HG02763 (cell line): ENCODE results near the gene KRTAP12-2.

Experiments
- ATAC-seq: cut with Tn5 transposase; IDR thresholded peaks from one replicate; pipeline ENCODE4 v1.9.1; 2021; ENCODE audit warnings: mild to moderate bottlenecking, moderate library complexity; ENCODE audit not compliant: unreplicated experiment

KRTAP12-2 gene, protein sequence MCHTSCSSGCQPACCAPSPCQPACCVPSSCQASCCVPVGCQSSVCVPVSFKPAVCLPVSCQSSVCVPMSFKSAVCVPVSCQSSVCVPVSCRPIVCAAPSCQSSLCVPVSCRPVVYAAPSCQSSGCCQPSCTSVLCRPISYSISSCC

GRCh38 chr21:44666401-44667320 is at the start of gene KRTAP12-2:
TSS of gene KRTAP12-2 (minus strand) at chr21:44666927. CDS start at chr21:44666886, 41 bp downstream.
- no peak for ATAC-seq

GRCh38 chr21:44714905-44715304 is 48.2 kb upstream of the KRTAP12-2 start:
- ATAC-seq, result no peak

DNA sequence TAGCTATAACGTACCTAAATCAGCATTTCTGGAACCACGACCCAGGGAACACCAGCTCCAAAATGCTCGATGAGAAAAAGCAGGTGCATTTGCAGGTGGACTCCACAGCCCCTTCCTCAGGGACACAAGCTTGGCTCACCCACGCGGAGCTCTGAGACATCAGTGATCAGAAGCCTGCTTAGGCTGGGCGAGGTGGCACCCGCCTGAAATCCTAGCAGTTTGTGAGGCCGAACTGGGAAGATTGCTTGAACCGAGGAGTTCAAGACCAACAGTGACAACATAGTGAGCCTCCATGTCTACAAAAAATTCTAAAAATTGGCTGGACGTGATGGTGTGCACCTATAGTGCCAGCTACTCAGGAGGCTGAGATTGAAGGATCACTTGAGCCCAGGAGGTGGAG is 47.1 kb upstream of the KRTAP12-2 start:
- ATAC-seq, result no peak

DNA sequence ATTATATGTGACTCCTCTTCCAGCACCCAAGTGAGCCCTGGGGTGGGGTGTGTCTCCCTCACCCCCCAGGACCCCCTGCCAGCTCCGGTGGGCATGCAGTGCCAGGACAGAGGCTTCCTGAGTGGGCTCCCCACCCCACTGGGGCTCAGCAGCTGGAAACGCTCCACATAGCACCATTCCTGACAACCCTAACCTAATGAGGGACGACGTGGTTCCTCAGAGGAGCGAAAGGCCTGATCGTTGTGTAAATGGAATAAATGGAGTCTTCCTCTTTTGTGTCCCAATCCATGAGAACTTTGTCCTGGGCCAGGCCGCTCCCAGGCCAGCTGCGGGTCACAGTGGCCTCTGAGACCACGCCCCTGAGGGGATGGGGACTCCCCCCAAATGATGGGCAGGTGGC is 46.4 kb upstream of the KRTAP12-2 start:
- ATAC-seq, result no peak

DNA sequence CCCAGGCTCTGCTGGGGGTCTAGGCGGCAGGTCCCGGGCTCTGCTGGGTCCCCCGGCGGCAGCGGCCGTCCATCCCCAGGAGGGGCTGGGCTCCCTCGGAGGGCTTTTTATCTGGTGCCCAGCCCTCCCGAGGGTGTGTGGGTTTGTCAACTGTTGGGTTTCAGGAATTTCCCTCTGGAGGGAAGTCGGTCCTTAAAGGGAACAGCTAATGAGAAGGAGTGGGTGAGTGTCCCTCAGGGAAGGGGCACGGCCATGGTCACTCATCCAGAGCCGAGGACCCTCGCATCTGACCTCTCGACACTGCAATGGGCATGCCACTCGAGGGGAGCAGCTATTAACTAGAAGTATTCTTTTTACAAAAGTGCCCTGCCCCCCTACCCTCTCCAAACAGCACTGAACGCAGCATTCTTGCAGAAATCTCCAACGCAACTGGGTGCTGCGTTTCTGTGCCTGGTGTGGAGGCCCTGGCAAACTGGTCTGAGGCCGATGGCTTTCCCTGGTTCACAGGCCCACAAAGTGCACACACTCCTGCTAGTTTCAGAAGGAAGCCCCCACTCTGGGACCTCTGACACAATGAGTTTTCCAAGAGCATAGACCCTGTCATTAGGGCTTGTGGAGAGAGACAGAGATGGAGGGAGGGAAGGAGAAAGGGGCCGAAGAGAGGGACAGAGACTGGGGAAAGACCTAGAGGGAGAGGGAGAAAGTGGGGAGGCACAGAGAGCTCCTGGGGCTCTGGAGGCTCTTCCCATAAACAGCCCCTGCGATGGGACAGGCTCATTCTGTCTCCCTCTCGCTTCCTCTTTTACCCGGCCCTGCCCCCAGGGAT is 45.7 kb upstream of the KRTAP12-2 start:
- ATAC-seq, result no peak

- ATAC-seq, result no peak
Measured at GRCh38 chr21:44711327-44712202, 44.8 kb upstream of the KRTAP12-2 start, which contains the start of gene TSPEAR. TSS of gene TSPEAR (minus strand) at chr21:44711572. CDS start at chr21:44711514, 58 bp downstream.

- no peak for ATAC-seq
Measured at GRCh38 chr21:44710756-44711326, 44.1 kb upstream of the KRTAP12-2 start.

- no peak for ATAC-seq
Measured at GRCh38 chr21:44710294-44710665, 43.6 kb upstream of the KRTAP12-2 start.

- no peak for ATAC-seq
Measured at GRCh38 chr21:44709426-44710293, 42.9 kb upstream of the KRTAP12-2 start.

DNA sequence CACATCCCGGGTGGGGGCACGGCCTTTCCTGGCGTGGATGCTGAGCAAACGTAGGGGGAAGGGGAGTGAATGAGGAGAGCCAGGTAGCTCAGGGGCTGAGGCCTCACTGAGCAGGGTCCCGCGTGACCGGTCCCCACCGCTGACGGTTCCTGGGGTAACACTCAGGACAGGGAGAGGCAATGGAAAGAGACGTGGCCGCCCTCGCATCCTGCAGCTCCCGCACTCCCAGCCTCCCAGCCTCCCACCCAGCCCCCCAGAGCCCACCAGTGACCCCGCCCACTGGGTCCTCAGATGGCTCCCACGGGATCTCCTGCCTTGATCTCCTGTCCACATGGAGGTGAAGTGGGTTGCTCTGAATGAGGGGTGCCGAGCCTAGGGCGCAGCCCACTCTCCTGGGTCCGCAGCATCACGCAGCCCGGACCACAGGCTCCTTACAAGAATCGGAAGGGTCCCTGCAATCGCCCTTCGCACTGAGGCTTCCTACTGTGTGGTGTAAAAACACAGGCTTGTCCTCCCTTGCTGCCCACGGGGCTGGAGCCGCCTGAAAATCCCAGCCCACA is 42.2 kb upstream of the KRTAP12-2 start:
- no peak for ATAC-seq

DNA sequence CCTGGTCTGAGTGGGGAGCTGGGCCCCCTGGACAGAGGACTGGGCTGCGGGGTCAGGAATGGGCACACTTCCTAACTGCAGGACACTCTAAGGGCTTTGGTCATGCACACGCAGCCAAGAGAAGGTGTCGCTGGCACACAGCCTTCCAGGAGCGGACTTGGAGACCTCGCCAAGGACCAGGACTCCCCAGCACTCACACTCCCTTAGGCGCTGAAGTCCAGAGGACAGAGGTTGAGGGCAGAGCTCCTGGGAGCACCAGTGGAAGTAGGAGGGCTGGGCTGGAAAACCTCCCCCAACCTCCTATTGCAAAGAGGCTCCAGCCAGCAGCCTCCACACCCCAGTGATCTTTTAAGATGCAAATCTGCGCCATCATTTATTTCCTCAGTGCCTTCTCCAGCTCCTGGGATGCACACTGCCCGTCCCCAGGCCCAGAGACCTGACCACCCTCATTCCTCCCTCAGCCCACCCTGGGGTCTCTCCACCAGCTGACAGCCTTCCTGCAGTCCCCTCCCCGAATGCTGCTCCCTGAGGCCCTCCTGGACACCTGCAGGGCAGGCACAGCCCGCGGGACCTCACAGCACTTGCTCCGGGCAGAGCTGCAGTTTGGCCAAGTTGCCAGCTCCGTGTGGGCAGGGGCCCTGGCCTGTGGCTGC is 41.6 kb upstream of the KRTAP12-2 start:
- no peak for ATAC-seq

DNA sequence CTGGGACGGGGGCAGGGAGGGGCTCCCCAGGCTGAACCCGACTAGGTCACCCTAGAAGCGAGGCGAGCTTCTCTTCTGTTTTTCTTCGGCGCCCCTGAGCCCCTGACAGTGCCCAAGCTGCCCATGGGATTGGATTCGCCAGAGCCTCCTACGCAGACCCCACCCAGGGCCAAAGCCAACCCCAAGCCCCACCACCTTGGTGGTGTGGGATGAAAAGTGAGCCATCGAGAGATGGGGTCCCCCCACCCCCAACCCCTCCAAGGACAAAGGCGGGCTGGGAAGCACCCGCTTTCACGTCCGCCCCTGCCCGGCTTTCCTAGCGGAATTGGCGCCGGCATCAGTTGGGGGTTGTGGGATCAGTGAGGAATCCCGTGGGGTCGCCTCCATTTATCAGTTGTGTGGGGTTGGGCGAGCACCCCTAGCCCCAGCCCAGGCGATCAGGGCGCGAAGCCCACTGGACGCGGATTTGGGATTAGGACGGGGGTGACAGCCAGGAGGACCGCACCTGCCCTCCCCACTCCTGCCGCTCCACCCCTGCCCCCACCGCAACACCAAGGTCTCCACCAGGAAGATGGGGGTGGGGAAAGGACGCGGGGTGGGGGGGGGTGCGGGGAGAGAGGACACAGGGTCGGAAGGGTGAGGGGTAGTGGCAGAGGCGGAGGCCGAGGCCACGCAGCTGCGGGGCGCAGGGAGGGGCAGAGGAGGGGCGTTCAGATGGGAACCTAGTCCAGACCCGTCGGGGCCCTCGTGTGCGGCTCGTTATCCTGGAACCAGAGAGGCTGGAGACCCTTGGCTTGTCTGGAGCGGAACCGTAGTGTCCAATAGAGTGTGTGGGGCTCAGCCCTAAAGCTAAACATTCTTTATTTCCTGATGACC is 40.2 kb upstream of the KRTAP12-2 start:
- ATAC-seq, result no peak

DNA sequence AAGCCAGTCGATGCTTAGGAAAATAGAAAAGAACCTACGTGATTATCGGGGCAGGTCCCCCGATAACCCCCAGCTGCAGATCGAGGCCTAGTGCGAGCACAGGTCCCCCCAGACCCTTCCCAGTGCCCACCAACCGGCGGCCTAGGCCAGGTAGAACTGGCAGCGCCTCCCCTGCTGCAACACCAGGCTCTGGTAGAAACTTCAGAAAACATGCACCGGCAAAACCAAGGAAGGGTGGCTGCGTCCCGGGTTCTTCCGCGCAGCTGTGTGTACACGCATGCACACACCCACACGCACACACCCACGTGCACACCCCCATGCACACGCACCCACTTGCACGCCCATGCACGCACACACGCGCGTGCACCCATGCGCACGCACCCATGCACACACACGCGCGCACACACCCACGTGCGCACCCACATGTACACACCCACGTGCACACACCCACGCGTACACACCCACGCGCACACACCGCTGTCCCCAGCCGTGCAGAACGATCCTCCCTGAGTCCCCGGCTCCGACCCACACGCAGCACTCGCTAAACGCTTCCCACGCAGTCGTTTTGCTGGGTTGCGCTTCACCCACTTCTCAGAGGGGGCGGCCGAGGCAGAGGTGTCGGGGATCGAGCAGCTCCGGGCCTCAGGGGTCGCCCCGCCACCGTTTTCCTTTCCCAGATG is 39.4 kb upstream of the KRTAP12-2 start:
- ATAC-seq, result no peak

DNA sequence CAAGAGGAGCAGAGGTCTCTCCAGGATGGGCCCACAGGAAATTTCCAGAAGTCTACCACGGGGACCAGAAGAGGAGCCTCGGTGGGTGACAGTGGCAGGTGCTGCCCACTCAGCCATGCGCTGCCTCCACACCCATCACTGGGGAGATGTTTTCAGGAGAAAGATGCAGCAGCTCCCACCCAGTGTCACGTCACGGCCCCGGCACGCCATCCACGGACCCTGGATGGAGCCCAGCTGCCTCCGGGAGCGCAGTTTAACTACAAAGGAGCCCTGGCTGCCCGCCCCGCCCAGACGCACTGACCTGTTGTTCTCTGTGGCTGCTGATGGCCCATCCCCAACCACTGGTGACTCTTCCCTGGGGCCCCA is 37.9 kb upstream of the KRTAP12-2 start:
- ATAC-seq, result no peak

GRCh38 chr21:44703731-44704635 is 37.3 kb upstream of the KRTAP12-2 start:
- no peak for ATAC-seq
